ENCODE data around the gene DUSP2. TPM values are rescaled to one million over a fixed set of nuclear protein-coding genes. Genes with fewer than 3 reads are reported as not detected.

Gene DUSP2
- total RNA-seq, 1 experiment from 2014 or later: 4.9 TPM

DNA sequence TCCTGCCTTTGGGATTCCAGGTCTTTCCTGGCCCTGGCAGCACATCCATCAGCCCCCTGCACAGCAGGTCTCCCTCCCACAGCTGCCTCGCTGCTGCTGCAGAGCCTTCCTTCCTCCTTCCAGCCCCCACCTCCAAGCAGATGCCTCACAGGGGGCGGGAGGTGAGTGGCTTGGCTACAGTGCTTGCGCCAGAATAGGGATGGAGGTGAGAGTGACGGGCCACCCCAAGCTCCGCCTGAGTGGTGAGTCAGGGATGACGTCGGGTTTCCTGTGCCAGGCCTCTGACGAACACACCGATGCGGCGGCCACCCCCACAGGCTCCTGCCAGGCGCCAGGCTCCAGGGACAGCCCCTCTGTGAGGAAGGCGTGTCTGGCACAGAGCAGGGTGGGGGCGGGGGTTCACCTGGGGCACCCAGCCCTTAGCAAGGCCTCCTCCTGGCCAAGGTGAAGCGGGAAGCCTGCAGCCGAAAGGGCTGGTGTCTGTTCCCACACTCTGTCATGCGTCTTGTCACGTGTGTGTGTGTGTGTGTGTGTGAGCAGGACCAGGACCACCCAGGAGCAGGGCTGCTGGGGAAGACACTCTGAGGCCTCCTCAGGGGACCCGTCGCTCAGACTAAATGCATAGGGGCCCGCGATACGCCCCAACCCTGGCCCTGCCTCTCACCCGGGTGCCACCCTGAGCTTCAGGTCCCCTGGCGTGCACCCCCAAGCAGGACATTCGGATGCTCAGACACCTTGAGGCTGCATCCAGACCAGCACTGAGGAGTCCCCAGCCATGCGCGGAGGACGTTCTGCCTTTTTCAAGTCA lies 3.4 kb upstream of the DUSP2 start:
- Histone ChIP-seq H3K9me3 (ENCODE audit: control insufficient read depth, insufficient read depth, low read depth, low read length) (no peaks in the 10 kb centered on the region), H3K27me3 (ENCODE audit: control insufficient read depth, insufficient read depth, low read length) (no peaks in the 10 kb centered on the region), H3K27ac (ENCODE audit: low read length) (0 out of 2 replicates have a peak overlapping the region, but pooled peaks have one; percentile 17), H3K4me3 (ENCODE audit: low read depth in 2 of 2, low read length in 2 of 2) (no peak overlapping the region), H3K4me1 (ENCODE audit: control insufficient read depth, insufficient read depth, low read length) (peaks cover 29% of the 10 kb centered on the region), H3K36me3 (ENCODE audit: control insufficient read depth, insufficient read depth, low read length) (no peaks in the 10 kb centered on the region)
- DNase-seq (ENCODE audit: low read depth, low spot score) (no peak), ATAC-seq (peak; percentile 46)
- no TSS peak for BruUV-seq (replicated peaks)
- intact Hi-C loops (cut with micrococcal nuclease; ENCODE audit: unreplicated experiment): no loop called here
- ChIA-PET POLR2A (no interaction called here), CTCF (interaction anchor here (2.2 kb wide), 1 partner anchor 26 kb away, joined by 7 read pairs; no protein-coding TSS in a partner anchor)
- in situ Hi-C loops (cut with HindIII; ENCODE audit: low pct_unique_long_range_greater_than_20kb, low sequenced_read_pairs): no loop called here
- TF ChIP-seq, protein P1, sequence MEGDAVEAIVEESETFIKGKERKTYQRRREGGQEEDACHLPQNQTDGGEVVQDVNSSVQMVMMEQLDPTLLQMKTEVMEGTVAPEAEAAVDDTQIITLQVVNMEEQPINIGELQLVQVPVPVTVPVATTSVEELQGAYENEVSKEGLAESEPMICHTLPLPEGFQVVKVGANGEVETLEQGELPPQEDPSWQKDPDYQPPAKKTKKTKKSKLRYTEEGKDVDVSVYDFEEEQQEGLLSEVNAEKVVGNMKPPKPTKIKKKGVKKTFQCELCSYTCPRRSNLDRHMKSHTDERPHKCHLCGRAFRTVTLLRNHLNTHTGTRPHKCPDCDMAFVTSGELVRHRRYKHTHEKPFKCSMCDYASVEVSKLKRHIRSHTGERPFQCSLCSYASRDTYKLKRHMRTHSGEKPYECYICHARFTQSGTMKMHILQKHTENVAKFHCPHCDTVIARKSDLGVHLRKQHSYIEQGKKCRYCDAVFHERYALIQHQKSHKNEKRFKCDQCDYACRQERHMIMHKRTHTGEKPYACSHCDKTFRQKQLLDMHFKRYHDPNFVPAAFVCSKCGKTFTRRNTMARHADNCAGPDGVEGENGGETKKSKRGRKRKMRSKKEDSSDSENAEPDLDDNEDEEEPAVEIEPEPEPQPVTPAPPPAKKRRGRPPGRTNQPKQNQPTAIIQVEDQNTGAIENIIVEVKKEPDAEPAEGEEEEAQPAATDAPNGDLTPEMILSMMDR (IDR thresholded peaks at IDR 0.05): no peak
- TF ChIP-seq POLR2AphosphoS5 (IDR thresholded peaks at IDR 0.05; ENCODE audit: low read depth, low read length): no peak
- TF ChIP-seq, protein P2, sequence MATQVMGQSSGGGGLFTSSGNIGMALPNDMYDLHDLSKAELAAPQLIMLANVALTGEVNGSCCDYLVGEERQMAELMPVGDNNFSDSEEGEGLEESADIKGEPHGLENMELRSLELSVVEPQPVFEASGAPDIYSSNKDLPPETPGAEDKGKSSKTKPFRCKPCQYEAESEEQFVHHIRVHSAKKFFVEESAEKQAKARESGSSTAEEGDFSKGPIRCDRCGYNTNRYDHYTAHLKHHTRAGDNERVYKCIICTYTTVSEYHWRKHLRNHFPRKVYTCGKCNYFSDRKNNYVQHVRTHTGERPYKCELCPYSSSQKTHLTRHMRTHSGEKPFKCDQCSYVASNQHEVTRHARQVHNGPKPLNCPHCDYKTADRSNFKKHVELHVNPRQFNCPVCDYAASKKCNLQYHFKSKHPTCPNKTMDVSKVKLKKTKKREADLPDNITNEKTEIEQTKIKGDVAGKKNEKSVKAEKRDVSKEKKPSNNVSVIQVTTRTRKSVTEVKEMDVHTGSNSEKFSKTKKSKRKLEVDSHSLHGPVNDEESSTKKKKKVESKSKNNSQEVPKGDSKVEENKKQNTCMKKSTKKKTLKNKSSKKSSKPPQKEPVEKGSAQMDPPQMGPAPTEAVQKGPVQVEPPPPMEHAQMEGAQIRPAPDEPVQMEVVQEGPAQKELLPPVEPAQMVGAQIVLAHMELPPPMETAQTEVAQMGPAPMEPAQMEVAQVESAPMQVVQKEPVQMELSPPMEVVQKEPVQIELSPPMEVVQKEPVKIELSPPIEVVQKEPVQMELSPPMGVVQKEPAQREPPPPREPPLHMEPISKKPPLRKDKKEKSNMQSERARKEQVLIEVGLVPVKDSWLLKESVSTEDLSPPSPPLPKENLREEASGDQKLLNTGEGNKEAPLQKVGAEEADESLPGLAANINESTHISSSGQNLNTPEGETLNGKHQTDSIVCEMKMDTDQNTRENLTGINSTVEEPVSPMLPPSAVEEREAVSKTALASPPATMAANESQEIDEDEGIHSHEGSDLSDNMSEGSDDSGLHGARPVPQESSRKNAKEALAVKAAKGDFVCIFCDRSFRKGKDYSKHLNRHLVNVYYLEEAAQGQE (IDR thresholded peaks at IDR 0.05; ENCODE audit: insufficient read depth in 1 of 2, low read depth in 2 of 2, low read length in 1 of 2): no peak
- no peak for TF ChIP-seq SIN3A (IDR thresholded peaks at IDR 0.05; ENCODE audit: borderline replicate concordance, insufficient read depth, low read depth, low read length)
- no peak for TF ChIP-seq TCF7L2 (IDR thresholded peaks at IDR 0.05; ENCODE audit: low read depth, low read length)

DNA sequence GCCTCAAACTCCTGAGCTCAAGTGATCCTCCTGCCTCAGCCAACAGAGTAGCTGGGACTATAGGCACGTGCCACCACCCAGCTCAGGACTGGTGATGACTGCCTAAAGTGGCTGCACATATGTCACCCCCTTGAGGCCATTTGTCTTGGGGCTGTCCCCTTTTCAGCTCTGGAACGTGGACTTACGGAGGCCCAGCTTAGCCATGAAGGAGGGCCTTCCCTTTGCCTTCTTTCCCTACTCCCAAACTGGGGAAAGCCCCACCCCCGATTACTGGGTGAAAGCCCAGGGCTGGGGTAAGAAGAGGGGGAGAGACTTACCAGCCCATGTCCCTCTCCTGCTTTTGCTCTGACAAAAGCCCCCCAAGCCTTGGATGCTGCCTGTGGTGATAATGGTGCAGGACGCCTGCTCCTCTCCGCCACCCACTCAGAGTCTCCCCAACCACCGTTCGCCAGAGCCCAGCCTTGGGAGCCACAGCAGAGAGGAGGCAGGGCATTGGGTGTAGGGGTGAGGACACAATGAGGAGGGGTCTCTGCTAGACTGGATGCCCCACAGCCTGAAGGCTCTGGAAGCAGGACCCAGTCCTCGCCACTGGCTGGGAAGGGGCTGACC lies 2.5 kb upstream of the DUSP2 start:
- ATAC-seq (no peak), DNase-seq (ENCODE audit: low read depth, low spot score) (no peak)
- TF ChIP-seq TCF7L2 (IDR thresholded peaks at IDR 0.05; ENCODE audit: low read depth, low read length) (no peak), POLR2AphosphoS5 (IDR thresholded peaks at IDR 0.05; ENCODE audit: low read depth, low read length) (no peak), SIN3A (IDR thresholded peaks at IDR 0.05; ENCODE audit: borderline replicate concordance, insufficient read depth, low read depth, low read length) (no peak)
- TF ChIP-seq, protein P2 (IDR thresholded peaks at IDR 0.05; ENCODE audit: insufficient read depth in 1 of 2, low read depth in 2 of 2, low read length in 1 of 2): no peak
- TF ChIP-seq, protein P1 (IDR thresholded peaks at IDR 0.05): no peak
- Histone ChIP-seq H3K27me3 (ENCODE audit: control insufficient read depth, insufficient read depth, low read length) (no peaks in the 10 kb centered on the region), H3K4me1 (ENCODE audit: control insufficient read depth, insufficient read depth, low read length) (peaks cover 29% of the 10 kb centered on the region), H3K27ac (ENCODE audit: low read length) (peak overlapping the region; percentile 57; the same call in 1 of the 2 replicates), H3K36me3 (ENCODE audit: control insufficient read depth, insufficient read depth, low read length) (no peaks in the 10 kb centered on the region), H3K9me3 (ENCODE audit: control insufficient read depth, insufficient read depth, low read depth, low read length) (no peaks in the 10 kb centered on the region), H3K4me3 (ENCODE audit: low read depth in 2 of 2, low read length in 2 of 2) (no peak overlapping the region)
- ChIA-PET POLR2A (no interaction called here), CTCF (interaction anchor here (0.7 to 2.2 kb wide), 2 partner anchors 16 to 27 kb away, joined by 3 to 7 read pairs; no protein-coding TSS in a partner anchor)
- BruUV-seq (replicated peaks): no TSS peak
- intact Hi-C loops (cut with micrococcal nuclease; ENCODE audit: unreplicated experiment) (no loop called here), in situ Hi-C loops (cut with HindIII; ENCODE audit: low pct_unique_long_range_greater_than_20kb, low sequenced_read_pairs) (no loop called here)

Data from Panc1 (cell line).